ENCODE measurements around the gene IL1RAP. TPM values are rescaled to one million over a fixed set of nuclear protein-coding genes. Genes with fewer than 3 reads are reported as not detected.

The IL1RAP gene
- total and polyA plus RNA-seq, 8 donors, result 0.76 to 54.8 (median 6.3) TPM; not detected in 2

DNA sequence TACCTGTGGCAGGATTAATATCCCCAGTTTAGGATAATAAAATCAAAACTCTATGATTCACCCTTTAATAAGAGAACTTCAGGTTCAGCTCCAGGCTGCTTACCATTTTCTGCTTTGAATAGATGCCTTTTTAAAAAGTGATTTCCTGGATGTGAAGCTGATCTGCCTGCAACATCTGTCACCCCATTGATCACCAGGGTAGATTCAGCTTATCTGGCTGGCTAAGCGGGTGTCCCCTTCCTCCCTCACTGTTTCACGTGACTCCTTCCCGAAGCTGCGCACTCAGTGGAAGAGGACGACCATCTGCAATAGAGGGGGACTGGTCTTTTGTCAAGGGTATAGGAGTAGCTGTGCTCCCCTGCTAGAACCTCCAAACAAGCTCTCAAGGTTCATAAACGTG, 128.1 kb downstream of the IL1RAP start:
- TF ChIP-seq EP300 (IDR thresholded peaks at IDR 0.05) (no peak), POLR2AphosphoS5 (IDR thresholded peaks at IDR 0.05) (no peak)
- H3K9me3 ChIP-seq, result no peaks in the 10 kb centered on the region
- no peak for DNase-seq
- no peaks in the 10 kb centered on the region for H3K4me1 ChIP-seq
- H3K4me3 ChIP-seq, result no peak overlapping the region
- no peak overlapping the region for H3K27ac ChIP-seq
- H3K27me3 ChIP-seq, result no peaks in the 10 kb centered on the region
- peaks cover 0 to 7% (median 2%) of the 10 kb centered on the region in 4 donors for H3K36me3 ChIP-seq
- intact Hi-C loops (cut with DNase I; ENCODE audit: low total_unique reads), result no loop called here
- 85 to 97% (median 87%) methylated on average over 6 of the region's 6 CpGs for WGBS, 5 donors

GRCh38 chr3:190644035-190644434, 130.2 kb downstream of the IL1RAP start:
- Histone ChIP-seq H3K27me3 (no peaks in the 10 kb centered on the region), H3K9me3 (no peaks in the 10 kb centered on the region), H3K4me1 (no peaks in the 10 kb centered on the region), H3K36me3 (peaks cover 0 to 7% (median 4%) of the 10 kb centered on the region in 4 donors), H3K27ac (no peak overlapping the region), H3K4me3 (no peak overlapping the region)
- intact Hi-C loops (cut with DNase I; ENCODE audit: low total_unique reads), result no loop called here
- peak in 1 of 2 donors; percentile 39 for DNase-seq
- TF ChIP-seq, protein P1, sequence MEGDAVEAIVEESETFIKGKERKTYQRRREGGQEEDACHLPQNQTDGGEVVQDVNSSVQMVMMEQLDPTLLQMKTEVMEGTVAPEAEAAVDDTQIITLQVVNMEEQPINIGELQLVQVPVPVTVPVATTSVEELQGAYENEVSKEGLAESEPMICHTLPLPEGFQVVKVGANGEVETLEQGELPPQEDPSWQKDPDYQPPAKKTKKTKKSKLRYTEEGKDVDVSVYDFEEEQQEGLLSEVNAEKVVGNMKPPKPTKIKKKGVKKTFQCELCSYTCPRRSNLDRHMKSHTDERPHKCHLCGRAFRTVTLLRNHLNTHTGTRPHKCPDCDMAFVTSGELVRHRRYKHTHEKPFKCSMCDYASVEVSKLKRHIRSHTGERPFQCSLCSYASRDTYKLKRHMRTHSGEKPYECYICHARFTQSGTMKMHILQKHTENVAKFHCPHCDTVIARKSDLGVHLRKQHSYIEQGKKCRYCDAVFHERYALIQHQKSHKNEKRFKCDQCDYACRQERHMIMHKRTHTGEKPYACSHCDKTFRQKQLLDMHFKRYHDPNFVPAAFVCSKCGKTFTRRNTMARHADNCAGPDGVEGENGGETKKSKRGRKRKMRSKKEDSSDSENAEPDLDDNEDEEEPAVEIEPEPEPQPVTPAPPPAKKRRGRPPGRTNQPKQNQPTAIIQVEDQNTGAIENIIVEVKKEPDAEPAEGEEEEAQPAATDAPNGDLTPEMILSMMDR (IDR thresholded peaks at IDR 0.05), result no peak
- TF ChIP-seq EP300 (IDR thresholded peaks at IDR 0.05) (no peak), POLR2A (IDR thresholded peaks at IDR 0.05) (no peak), POLR2AphosphoS5 (IDR thresholded peaks at IDR 0.05) (no peak)
- 31 to 59% (median 39%) methylated on average over 2 of the region's 2 CpGs for WGBS, 5 donors

- H3K9me3 ChIP-seq, result no peaks in the 10 kb centered on the region
- WGBS, 5 donors, result 86 to 92% (median 89%) methylated on average over 5 of the region's 5 CpGs
- intact Hi-C loops (cut with DNase I; ENCODE audit: low total_unique reads), result no loop called here
- H3K27me3 ChIP-seq, result no peaks in the 10 kb centered on the region
- H3K4me3 ChIP-seq, result no peak overlapping the region
- TF ChIP-seq, protein P1 (IDR thresholded peaks at IDR 0.05), result no peak
- no peak for TF ChIP-seq EP300 (IDR thresholded peaks at IDR 0.05)
- no peak for TF ChIP-seq POLR2A (IDR thresholded peaks at IDR 0.05)
- no peak for TF ChIP-seq POLR2AphosphoS5 (IDR thresholded peaks at IDR 0.05)
- no peak overlapping the region for H3K27ac ChIP-seq
- no peak for DNase-seq
- H3K36me3 ChIP-seq, result peaks cover 0 to 7% (median 4%) of the 10 kb centered on the region in 4 donors
- no peaks in the 10 kb centered on the region for H3K4me1 ChIP-seq
Observed at GRCh38 chr3:190644766-190645165, 130.9 kb downstream of the IL1RAP start.

- 72 to 85% (median 79%) methylated on average over 4 of the region's 4 CpGs for WGBS, 5 donors
Observed at GRCh38 chr3:190645932-190646460, 132.1 kb downstream of the IL1RAP start.

More at GRCh38 chr3:190645932-190646460, 132.1 kb downstream of the IL1RAP start:
- peaks cover 0 to 7% (median 4%) of the 10 kb centered on the region in 4 donors for H3K36me3 ChIP-seq
- intact Hi-C loops (cut with DNase I; ENCODE audit: low total_unique reads), result no loop called here
- no peaks in the 10 kb centered on the region for H3K9me3 ChIP-seq
- DNase-seq, result no peak
- no peaks in the 10 kb centered on the region for H3K27me3 ChIP-seq
- no peaks in the 10 kb centered on the region for H3K4me1 ChIP-seq
- no peak overlapping the region for H3K27ac ChIP-seq
- H3K4me3 ChIP-seq, result no peak overlapping the region
- TF ChIP-seq, protein P1 (IDR thresholded peaks at IDR 0.05), result no peak
- TF ChIP-seq POLR2A (IDR thresholded peaks at IDR 0.05) (no peak), EP300 (IDR thresholded peaks at IDR 0.05) (no peak), POLR2AphosphoS5 (IDR thresholded peaks at IDR 0.05) (no peak)
